H9 (cell line): ENCODE results near the gene CATSPERZ. TPM values are rescaled to one million over a fixed set of nuclear protein-coding genes. Genes with fewer than 3 reads are reported as not detected.

Source experiments
- DNase-seq: peaks from one replicate; pipeline ENCODE4 v3.0.0-alpha.2; 2017
- H2AFZ ChIP-seq: one replicate; pipeline ENCODE4 v1.6.1; 2013; ENCODE audit warnings: mild to moderate bottlenecking, low read length, control low read depth, moderate library complexity
- H2AK5ac ChIP-seq: 2 replicates; pipeline ENCODE4 v1.6.1; 2013; ENCODE audit warnings: low read length, control low read depth, mixed read lengths; ENCODE audit not compliant: insufficient read length
- H2BK120ac ChIP-seq: one replicate; pipeline ENCODE4 v1.6.1; 2013; ENCODE audit warnings: low read depth, mild to moderate bottlenecking, low read length, control low read depth, inconsistent platforms; ENCODE audit not compliant: poor library complexity, severe bottlenecking
- H2BK12ac ChIP-seq: 2 replicates; pipeline ENCODE4 v1.6.1; 2013; ENCODE audit warnings: low read length, control low read depth, mixed read lengths, low read depth; ENCODE audit not compliant: insufficient read length
- H2BK15ac ChIP-seq: 2 replicates; pipeline ENCODE4 v1.6.1; 2013; ENCODE audit warnings: low read depth, low read length, control low read depth
- H2BK20ac ChIP-seq: one replicate; pipeline ENCODE4 v1.6.1; 2013; ENCODE audit warnings: low read depth, mild to moderate bottlenecking, low read length, control low read depth, inconsistent platforms; ENCODE audit not compliant: poor library complexity, severe bottlenecking
- H2BK5ac ChIP-seq: 2 replicates; pipeline ENCODE4 v1.6.1; 2013; ENCODE audit warnings: low read length, control low read depth, mixed read lengths; ENCODE audit not compliant: insufficient read length
- H3K14ac ChIP-seq: 2 replicates; pipeline ENCODE4 v1.6.1; 2013; ENCODE audit warnings: low read length, control low read depth; ENCODE audit not compliant: insufficient read depth
- H3K18ac ChIP-seq: 2 replicates; pipeline ENCODE4 v1.6.1; 2013; ENCODE audit warnings: low read depth, mild to moderate bottlenecking, mixed read lengths, low read length, control low read depth; ENCODE audit not compliant: insufficient read length
- H3K23ac ChIP-seq: 2 replicates; pipeline ENCODE4 v1.6.1; 2013; ENCODE audit warnings: low read length, control low read depth, mixed read lengths, low read depth; ENCODE audit not compliant: insufficient read length
- H3K23me2 ChIP-seq: 2 replicates; pipeline ENCODE4 v1.6.1; 2013; ENCODE audit warnings: low read depth, mild to moderate bottlenecking, mixed read lengths, low read length, control low read depth; ENCODE audit not compliant: insufficient read length, poor library complexity, severe bottlenecking
- H3K27ac ChIP-seq: 2 replicates; pipeline ENCODE4 v1.5.1; 2013; ENCODE audit warnings: low read length, control low read depth, mixed read lengths, low read depth; ENCODE audit not compliant: insufficient read length
- H3K27me3 ChIP-seq: 2 replicates; pipeline ENCODE4 v1.6.1; 2013; ENCODE audit warnings: low read length, control low read depth, inconsistent platforms; ENCODE audit not compliant: insufficient read depth
- H3K4ac ChIP-seq: 2 replicates; pipeline ENCODE4 v1.6.1; 2013; ENCODE audit warnings: low read depth, mild to moderate bottlenecking, control low read depth, inconsistent platforms, low read length, moderate library complexity
- H3K4me1 ChIP-seq: 2 replicates; pipeline ENCODE4 v1.6.1; 2013; ENCODE audit warnings: low read length, control low read depth, inconsistent platforms; ENCODE audit not compliant: insufficient read depth
- H3K4me2 ChIP-seq: 2 replicates; pipeline ENCODE4 v1.6.1; 2013; ENCODE audit warnings: low read length, control low read depth, mixed read lengths; ENCODE audit not compliant: insufficient read length, insufficient read depth
- H3K56ac ChIP-seq: 2 replicates; pipeline ENCODE4 v1.6.1; 2013; ENCODE audit warnings: low read depth, mild to moderate bottlenecking, mixed read lengths, low read length, control low read depth; ENCODE audit not compliant: insufficient read length
- H3K79me1 ChIP-seq: 2 replicates; pipeline ENCODE4 v1.6.1; 2013; ENCODE audit warnings: low read depth, mild to moderate bottlenecking, moderate library complexity, low read length, control low read depth, inconsistent platforms; ENCODE audit not compliant: insufficient read depth, poor library complexity, severe bottlenecking
- H3K79me2 ChIP-seq: 2 replicates; pipeline ENCODE4 v1.6.1; 2013; ENCODE audit warnings: low read length, control low read depth, inconsistent platforms; ENCODE audit not compliant: insufficient read depth
- H3K9ac ChIP-seq: 2 replicates; pipeline ENCODE4 v1.6.1; 2013; ENCODE audit warnings: low read length, control low read depth, mixed read lengths; ENCODE audit not compliant: insufficient read length; ENCODE audit errors: extremely low read depth
- H3K9me3 ChIP-seq: one replicate; pipeline ENCODE4 v1.6.1; 2013; ENCODE audit warnings: low read depth, low read length, inconsistent platforms; ENCODE audit not compliant: control insufficient read depth
- H3T11ph ChIP-seq: one replicate; pipeline ENCODE4 v1.6.1; 2013; ENCODE audit warnings: mild to moderate bottlenecking, low read length, control low read depth, inconsistent platforms
- H4K20me1 ChIP-seq: one replicate; pipeline ENCODE4 v1.6.1; 2013; ENCODE audit not compliant: control insufficient read depth, insufficient read length, insufficient read depth
- H4K5ac ChIP-seq: 2 replicates; pipeline ENCODE4 v1.6.1; 2013; ENCODE audit warnings: low read depth, mild to moderate bottlenecking, mixed read lengths, low read length, control low read depth; ENCODE audit not compliant: insufficient read length
- H4K8ac ChIP-seq: replicated peaks from 2 replicates; pipeline ENCODE4 v1.6.1; 2013; ENCODE audit warnings: low read length, control low read depth, mixed read lengths, low read depth; ENCODE audit not compliant: insufficient read length
- H4K91ac ChIP-seq: 2 replicates; pipeline ENCODE4 v1.6.1; 2013; ENCODE audit warnings: low read depth, mild to moderate bottlenecking, moderate library complexity, mixed read lengths, low read length, control low read depth; ENCODE audit not compliant: insufficient read length
- H3K27ac Mint-ChIP-seq, 3 experiments: 2 replicates in 2 of 3; 3 replicates in 1 of 3; pipeline ENCODE4 v1.8.0; 2020 to 2021; ENCODE audit warnings: mixed read lengths in 3 of 3, mild to moderate bottlenecking in 1 of 3, moderate library complexity in 1 of 3
- H3K27me3 Mint-ChIP-seq: 2 replicates; pipeline ENCODE4 v1.8.0; 2021; ENCODE audit warnings: low read depth, mild to moderate bottlenecking, moderate library complexity, mixed read lengths
- H3K36me3 Mint-ChIP-seq, 3 experiments: 2 replicates in 2 of 3; 3 replicates in 1 of 3; pipeline ENCODE4 v1.8.0; 2020 to 2021; ENCODE audit warnings: low read depth in 3 of 3, mixed read lengths in 3 of 3; ENCODE audit not compliant: insufficient read depth in 1 of 3
- H3K4me1 Mint-ChIP-seq, 2 experiments: 2 replicates each; pipeline ENCODE4 v1.8.0; 2020; ENCODE audit warnings: mixed read lengths in 2 of 2
- H3K4me3 Mint-ChIP-seq, 2 experiments: 2 replicates in 1 of 2; 3 replicates in 1 of 2; pipeline ENCODE4 v1.8.0; 2020 to 2021; ENCODE audit warnings: mild to moderate bottlenecking in 2 of 2, mixed read lengths in 2 of 2, moderate library complexity in 1 of 2
- H3K9me3 Mint-ChIP-seq, 2 experiments: 2 replicates in 1 of 2; 3 replicates in 1 of 2; pipeline ENCODE4 v1.8.0; 2020; ENCODE audit warnings: mild to moderate bottlenecking in 2 of 2, mixed read lengths in 2 of 2, moderate library complexity in 1 of 2
- CTCF ChIP-seq: fragments of 200-600 bp; sonication (generic); conservative IDR thresholded peaks from 3 replicates; pipeline ENCODE4 v1.8.0; 2021; ENCODE audit warnings: antibody characterized with exemption, mild to moderate bottlenecking
- WGBS: extraction: QIAGEN DNeasy Blood & Tissue Kit; methylation state at CpG from one replicate; pipeline ENCODE4 v1.1.7; 2013; ENCODE audit warnings: missing lambda C conversion rate, low lambda C conversion rate, mixed read lengths; ENCODE audit not compliant: insufficient read length; ENCODE audit errors: extremely low coverage; 5-methylcytosine and 5-hydroxymethylcytosine counted together
- total RNA-seq: library from RNA; stranded (reverse); gene quantifications from 2 replicates; pipeline ENCODE4 v1.2.1, GENCODE V29; 2021

The CATSPERZ gene
- total RNA-seq, 1 experiment from 2014 or later = 0.92 TPM

DNA sequence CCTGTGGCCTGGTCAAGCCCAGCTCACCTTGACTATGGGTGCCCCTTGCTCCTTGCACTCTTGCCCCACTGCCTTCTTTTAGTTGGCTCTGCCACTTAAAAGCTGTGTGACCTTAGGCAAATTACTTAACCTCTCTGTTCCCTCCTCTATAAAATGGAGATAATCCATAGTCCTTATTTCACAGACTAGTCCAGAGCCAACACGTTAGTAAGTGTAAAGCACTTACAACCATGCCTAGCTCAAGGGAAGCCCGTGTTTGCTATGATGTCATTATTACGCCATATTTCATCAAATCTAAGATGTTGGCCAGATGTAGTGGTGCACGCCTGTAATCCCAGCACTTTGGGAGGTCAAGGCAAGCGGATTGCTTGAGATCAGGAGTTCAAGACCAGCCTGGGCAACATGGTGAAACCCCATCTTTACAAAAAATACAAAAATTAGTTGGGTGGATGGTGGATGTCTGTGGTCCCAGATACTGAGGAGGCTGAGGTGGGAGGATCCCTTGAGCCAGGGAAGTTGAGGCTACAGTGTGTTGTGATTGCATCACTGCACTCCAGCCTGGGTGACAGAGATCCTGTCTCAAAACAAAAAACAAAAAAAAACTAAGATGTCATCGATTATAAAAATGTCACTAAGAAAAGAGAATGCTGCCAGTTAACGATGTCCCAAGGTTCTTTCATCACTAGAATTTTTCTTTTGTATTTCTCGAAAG lies 37.5 kb downstream of the CATSPERZ start:
- Histone ChIP-seq H4K91ac (no peak overlapping the region), H2BK12ac (no peak overlapping the region), H2BK20ac (no peak overlapping the region), H3K14ac (no peak overlapping the region), H2BK120ac (no peak overlapping the region), H3K27ac (no peak overlapping the region), H3K79me1 (no peaks in the 10 kb centered on the region), H2AK5ac (no peak overlapping the region), H4K20me1 (no peaks in the 10 kb centered on the region), H2AFZ (no peak overlapping the region), H3K4me2 (no peak overlapping the region), H3K23ac (no peak overlapping the region), H3K23me2 (peaks cover 17% of the 10 kb centered on the region), H3K56ac (no peak overlapping the region), H2BK5ac (no peak overlapping the region), H3T11ph (no peak overlapping the region), H3K9me3 (no peaks in the 10 kb centered on the region), H3K79me2 (no peaks in the 10 kb centered on the region), H2BK15ac (no peak overlapping the region), H4K8ac (no peak overlapping the region), H3K9ac (no peak overlapping the region), H3K4me1 (no peaks in the 10 kb centered on the region; the same call in 1 of the 2 replicates), H4K5ac (no peak overlapping the region), H3K27me3 (no peaks in the 10 kb centered on the region), H3K4ac (no peak overlapping the region), H3K18ac (no peak overlapping the region)
- no peak overlapping the region for H3K4me3 Mint-ChIP-seq
- no peak for DNase-seq
- no CpG with 5 or more reads among the region's 8 CpGs for WGBS
- H3K27me3 Mint-ChIP-seq = peaks cover 17% of the 10 kb centered on the region
- H3K9me3 Mint-ChIP-seq = no peaks in the 10 kb centered on the region
- no peak for TF ChIP-seq CTCF
- no peaks in the 10 kb centered on the region for H3K36me3 Mint-ChIP-seq
- no peak overlapping the region for H3K27ac Mint-ChIP-seq
- peaks cover 7 to 28% of the 10 kb centered on the region in 2 experiments for H3K4me1 Mint-ChIP-seq
